Measurements from ENCODE around the gene PTK6. TPM values are rescaled to one million over a fixed set of nuclear protein-coding genes. Genes with fewer than 3 reads are reported as not detected.

The PTK6 gene
- total and polyA plus RNA-seq, 2 of the 13 experiments (the other 11 are each of a cell fraction or from before 2014, with no cell fraction given), result 0.08 TPM; not detected in 1

DNA sequence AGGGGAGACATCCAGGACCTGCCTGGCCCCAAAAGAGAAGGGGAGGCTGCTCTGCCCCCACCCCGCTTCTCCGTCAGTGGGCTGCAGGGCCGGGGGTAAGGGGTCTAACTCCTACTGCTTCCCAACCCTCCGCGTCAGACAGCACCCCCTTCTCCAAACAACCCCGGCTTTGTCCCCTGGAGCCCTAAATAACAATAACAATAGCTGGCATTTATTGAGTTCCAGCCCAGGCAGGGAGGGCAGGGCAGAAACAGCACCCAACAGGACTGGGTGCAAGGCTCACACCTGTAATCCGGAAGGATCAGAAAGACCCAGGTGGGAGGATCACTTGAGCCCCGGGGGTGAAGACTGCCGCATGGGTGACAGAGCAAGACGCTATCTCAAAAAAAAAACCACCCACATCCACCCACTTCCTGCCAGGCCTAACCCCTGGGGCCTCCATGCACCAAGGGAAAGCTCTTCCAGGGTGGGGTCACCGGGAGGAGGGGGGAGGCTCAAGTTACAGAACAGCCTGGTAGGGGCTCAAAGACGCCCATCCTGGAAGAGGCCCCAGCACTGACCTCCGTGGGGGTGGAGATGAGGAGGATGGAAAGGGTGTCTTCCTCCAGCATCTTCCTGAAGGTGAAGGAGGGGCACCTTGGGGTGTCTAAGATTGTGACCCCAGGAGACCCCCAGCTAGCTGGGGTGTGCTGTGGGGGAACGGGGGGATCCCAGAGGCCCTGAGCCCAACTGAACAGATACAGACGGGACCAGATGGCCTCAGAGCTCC is 15.5 kb upstream of the PTK6 start:
- BruUV-seq (replicated peaks), result no TSS peak
- Histone ChIP-seq H2AFZ (ENCODE audit: low read length) (no peak overlapping the region), H3K36me3 (replicated peaks in 1 of 2; ENCODE audit: control insufficient read depth in 1 of 2, insufficient read depth in 2 of 2, low read length in 2 of 2) (no peaks in the 10 kb centered on the region), H3K4me3 (replicated peaks in 1 of 3; ENCODE audit: insufficient read depth in 1 of 3, low read depth in 2 of 3, low read length in 3 of 3) (no peak overlapping the region), H3K9ac (ENCODE audit: insufficient read depth, low read depth, low read length) (no peak overlapping the region), H3K4me1 (ENCODE audit: insufficient read depth, low read length) (peaks cover 24% of the 10 kb centered on the region), H3K27me3 (ENCODE audit: control insufficient read depth in 1 of 2, insufficient read depth in 2 of 2, low read length in 2 of 2) (peaks cover 19 to 44% of the 10 kb centered on the region in 2 experiments), H4K20me1 (ENCODE audit: insufficient read depth, low read length) (no peaks in the 10 kb centered on the region), H3K4me2 (ENCODE audit: low read depth, low read length) (peak overlapping the region; percentile 14; the same call in 1 of the 2 replicates), H3K27ac (ENCODE audit: extremely low read length, insufficient read depth, low read length) (no peak overlapping the region), H3K9me3 (ENCODE audit: low read length) (no peaks in the 10 kb centered on the region), H3K79me2 (ENCODE audit: insufficient read depth, low read length) (no peaks in the 10 kb centered on the region)
- DNase-seq (ENCODE audit: low spot score) (no peak), FAIRE-seq (no peak), ATAC-seq (no peak)
- ChIA-PET POLR2A (interaction anchor here (0.8 kb wide), 2 partner anchors 8 to 87 kb away, joined by 3 to 7 read pairs; no protein-coding TSS in a partner anchor), CTCF (ENCODE audit: low intra/inter-chr PET ratio, low total read pairs) (no interaction called here)
- intact Hi-C loops (cut with micrococcal nuclease; ENCODE audit: unreplicated experiment) (no loop called here), in situ Hi-C loops (cut with HindIII; ENCODE audit: extremely low pct_ligation_motif_present, low pct_unique_long_range_greater_than_20kb) (no loop called here)
- WGBS (ENCODE audit: low lambda C conversion rate), result 41% methylated on average over 15 of the region's 15 CpGs
- no peak for TF ChIP-seq SRSF9 (IDR thresholded peaks at IDR 0.05; ENCODE audit: borderline replicate concordance, insufficient read depth, low read depth, low read length, poor library complexity, severe bottlenecking)
- peak; percentile 41 for TF ChIP-seq ZNF883 (CRISPR knock-in tag; IDR thresholded peaks at IDR 0.05; ENCODE audit: not compliant biosample characterization)
- no peak for TF ChIP-seq POGZ (CRISPR knock-in tag; IDR thresholded peaks at IDR 0.05)
- no peak for TF ChIP-seq KDM4B (CRISPR knock-in tag; IDR thresholded peaks at IDR 0.05)
- peak; percentile 38; the same call in 1 of the 2 replicates for TF ChIP-seq ZNF350 (CRISPR knock-in tag; IDR thresholded peaks at IDR 0.05; ENCODE audit: borderline replicate concordance, low read depth)
- TF ChIP-seq, protein P1, sequence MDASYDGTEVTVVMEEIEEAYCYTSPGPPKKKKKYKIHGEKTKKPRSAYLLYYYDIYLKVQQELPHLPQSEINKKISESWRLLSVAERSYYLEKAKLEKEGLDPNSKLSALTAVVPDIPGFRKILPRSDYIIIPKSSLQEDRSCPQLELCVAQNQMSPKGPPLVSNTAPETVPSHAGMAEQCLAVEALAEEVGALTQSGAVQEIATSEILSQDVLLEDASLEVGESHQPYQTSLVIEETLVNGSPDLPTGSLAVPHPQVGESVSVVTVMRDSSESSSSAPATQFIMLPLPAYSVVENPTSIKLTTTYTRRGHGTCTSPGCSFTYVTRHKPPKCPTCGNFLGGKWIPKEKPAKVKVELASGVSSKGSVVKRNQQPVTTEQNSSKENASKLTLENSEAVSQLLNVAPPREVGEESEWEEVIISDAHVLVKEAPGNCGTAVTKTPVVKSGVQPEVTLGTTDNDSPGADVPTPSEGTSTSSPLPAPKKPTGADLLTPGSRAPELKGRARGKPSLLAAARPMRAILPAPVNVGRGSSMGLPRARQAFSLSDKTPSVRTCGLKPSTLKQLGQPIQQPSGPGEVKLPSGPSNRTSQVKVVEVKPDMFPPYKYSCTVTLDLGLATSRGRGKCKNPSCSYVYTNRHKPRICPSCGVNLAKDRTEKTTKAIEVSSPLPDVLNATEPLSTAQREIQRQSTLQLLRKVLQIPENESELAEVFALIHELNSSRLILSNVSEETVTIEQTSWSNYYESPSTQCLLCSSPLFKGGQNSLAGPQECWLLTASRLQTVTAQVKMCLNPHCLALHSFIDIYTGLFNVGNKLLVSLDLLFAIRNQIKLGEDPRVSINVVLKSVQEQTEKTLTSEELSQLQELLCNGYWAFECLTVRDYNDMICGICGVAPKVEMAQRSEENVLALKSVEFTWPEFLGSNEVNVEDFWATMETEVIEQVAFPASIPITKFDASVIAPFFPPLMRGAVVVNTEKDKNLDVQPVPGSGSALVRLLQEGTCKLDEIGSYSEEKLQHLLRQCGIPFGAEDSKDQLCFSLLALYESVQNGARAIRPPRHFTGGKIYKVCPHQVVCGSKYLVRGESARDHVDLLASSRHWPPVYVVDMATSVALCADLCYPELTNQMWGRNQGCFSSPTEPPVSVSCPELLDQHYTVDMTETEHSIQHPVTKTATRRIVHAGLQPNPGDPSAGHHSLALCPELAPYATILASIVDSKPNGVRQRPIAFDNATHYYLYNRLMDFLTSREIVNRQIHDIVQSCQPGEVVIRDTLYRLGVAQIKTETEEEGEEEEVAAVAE (CRISPR knock-in tag; IDR thresholded peaks at IDR 0.05; ENCODE audit: borderline replicate concordance), result no peak
- TF ChIP-seq ZNF563 (CRISPR knock-in tag; IDR thresholded peaks at IDR 0.05), result no peak
- TF ChIP-seq POLR2A (IDR thresholded peaks at IDR 0.05; ENCODE audit: insufficient read depth in 1 of 2, low read depth in 2 of 2, low read length in 2 of 2), result no peak
- TF ChIP-seq MTERF4 (CRISPR knock-in tag; IDR thresholded peaks at IDR 0.05), result no peak
- no peak for TF ChIP-seq PRMT3 (CRISPR knock-in tag; IDR thresholded peaks at IDR 0.05; ENCODE audit: borderline replicate concordance, low read depth)
- no peak for TF ChIP-seq ZNF20 (CRISPR knock-in tag; IDR thresholded peaks at IDR 0.05)
- TF ChIP-seq HMG20A (CRISPR knock-in tag; IDR thresholded peaks at IDR 0.05; ENCODE audit: borderline replicate concordance), result no peak
- no peak for TF ChIP-seq GTF2F1 (IDR thresholded peaks at IDR 0.05; ENCODE audit: low read length)
- TF ChIP-seq, protein P2, sequence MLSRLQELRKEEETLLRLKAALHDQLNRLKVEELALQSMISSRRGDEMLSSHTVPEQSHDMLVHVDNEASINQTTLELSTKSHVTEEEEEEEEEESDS (CRISPR knock-in tag; IDR thresholded peaks at IDR 0.05; ENCODE audit: borderline replicate concordance), result no peak

All from HepG2 (cell line).